Endothelial cell of umbilical vein (primary cell): ENCODE measurements around the gene LIMCH1.

ENCODE experiments used
- CTCF ChIP-seq, 2 donors: IDR thresholded peaks; 1 replicate in 1 of 2; 2 replicates in 1 of 2; pipeline ENCODE4 v1.5.1; 2011; ENCODE audit warnings: low read length in 2 of 2, mild to moderate bottlenecking in 2 of 2, moderate library complexity in 2 of 2, control low read depth in 1 of 2, inconsistent platforms in 1 of 2, low read depth in 1 of 2; ENCODE audit not compliant: insufficient read depth in 1 of 2; ENCODE audit errors: extremely low read depth in 1 of 2
- EZH2 ChIP-seq: IDR thresholded peaks from 2 replicates; pipeline ENCODE4 v1.6.1; 2012; ENCODE audit warnings: borderline replicate concordance, low read depth, mild to moderate bottlenecking, moderate library complexity, low read length, inconsistent platforms; ENCODE audit not compliant: severe bottlenecking
- FOS ChIP-seq: IDR thresholded peaks from 2 replicates; pipeline ENCODE4 v1.6.1; 2011; ENCODE audit warnings: mild to moderate bottlenecking, low read length, moderate library complexity, borderline replicate concordance; ENCODE audit not compliant: insufficient read depth
- GATA2 ChIP-seq: IDR thresholded peaks from 2 replicates; pipeline ENCODE4 v1.7.0; 2011; ENCODE audit warnings: low read depth, mild to moderate bottlenecking, moderate library complexity, mixed read lengths, low read length; ENCODE audit not compliant: insufficient read length, insufficient read depth
- MAX ChIP-seq: IDR thresholded peaks from 2 replicates; pipeline ENCODE4 v1.6.1; 2011; ENCODE audit not compliant: insufficient read depth, insufficient read length
- POLR2A ChIP-seq: IDR thresholded peaks from 2 replicates; pipeline ENCODE4 v1.6.1; 2012; ENCODE audit warnings: low read depth, mild to moderate bottlenecking, control low read depth, low read length
- POLR2AphosphoS5 ChIP-seq: IDR thresholded peaks from 2 replicates; pipeline ENCODE4 v1.6.1; 2012; ENCODE audit warnings: low read depth, mild to moderate bottlenecking, control low read depth, low read length, moderate library complexity; ENCODE audit not compliant: insufficient read depth

GRCh38 chr4:41656106-41656505 is 118.1 kb downstream of the LIMCH1 start:
- no peak for TF ChIP-seq CTCF (IDR thresholded peaks at IDR 0.05; ENCODE audit: extremely low read depth in 1 of 2, insufficient read depth in 1 of 2, low read depth in 1 of 2, low read length in 2 of 2)
- TF ChIP-seq EZH2: no peak
- TF ChIP-seq POLR2A: no peak
- TF ChIP-seq POLR2AphosphoS5: no peak
- no peak for TF ChIP-seq FOS
- no peak for TF ChIP-seq MAX
- TF ChIP-seq GATA2: no peak
